IMR-90 (cell line): ENCODE data around the gene THAP6.

Experiments used
- CTCF ChIP-seq: conservative IDR thresholded peaks from 2 replicates; pipeline ENCODE4 v1.5.1; 2012; ENCODE audit warnings: mild to moderate bottlenecking, low read depth, low read length, improper control_type of control experiment
- RAD21 ChIP-seq: IDR thresholded peaks from 2 replicates; pipeline ENCODE4 v1.6.1; 2012; ENCODE audit warnings: low read length, improper control_type of control experiment
- SMC3 ChIP-seq: fragments of 150-350 bp; IDR thresholded peaks from 2 replicates; pipeline ENCODE4 v1.6.1; 2016; ENCODE audit warnings: low read depth, mild to moderate bottlenecking, antibody characterized with exemption, low read length, moderate library complexity

- TF ChIP-seq CTCF, result no peak
- no peak for TF ChIP-seq SMC3
- no peak for TF ChIP-seq RAD21
Observed at GRCh38 chr4:75469896-75470295, 44.4 kb upstream of the THAP6 start.
